Measurements from ENCODE around the gene SCEL.
A peak's percentile ranks its signal among the peaks of the same experiment; 100 is the strongest.

The SCEL gene

GRCh38 chr13:77521595-77522367 lies 13.7 kb upstream of the SCEL start:
- no peak for DNase-seq (ENCODE audit: low spot score)

GRCh38 chr13:77522444-77522843 lies 13.1 kb upstream of the SCEL start:
- DNase-seq (ENCODE audit: low spot score): no peak

- DNase-seq (ENCODE audit: low spot score): no peak
Observed at GRCh38 chr13:77523386-77523785, 12.1 kb upstream of the SCEL start.

- no peak for DNase-seq (ENCODE audit: low spot score)
Observed at GRCh38 chr13:77523834-77524728, 11.4 kb upstream of the SCEL start.

GRCh38 chr13:77528414-77528813 lies 7.1 kb upstream of the SCEL start:
- DNase-seq (ENCODE audit: low spot score): no peak

GRCh38 chr13:77528834-77529500 lies 6.5 kb upstream of the SCEL start:
- DNase-seq (ENCODE audit: low spot score): no peak

- DNase-seq (ENCODE audit: low spot score): no peak
Observed at GRCh38 chr13:77529501-77529840, 6.0 kb upstream of the SCEL start.

GRCh38 chr13:77530875-77531274 lies 4.6 kb upstream of the SCEL start:
- no peak for DNase-seq (ENCODE audit: low spot score)

- DNase-seq (ENCODE audit: low spot score): no peak
Observed at GRCh38 chr13:77532983-77533382, 2.5 kb upstream of the SCEL start.

GRCh38 chr13:77533875-77534788 lies 1.4 kb upstream of the SCEL start:
- DNase-seq (ENCODE audit: low spot score): no peak

GRCh38 chr13:77536358-77536757 lies 852 bp downstream of the SCEL start:
- DNase-seq (ENCODE audit: low spot score): no peak

GRCh38 chr13:77537289-77537919 lies 1.9 kb downstream of the SCEL start:
- no peak for DNase-seq (ENCODE audit: low spot score)

GRCh38 chr13:77543711-77544110 lies 8.2 kb downstream of the SCEL start:
- DNase-seq (ENCODE audit: low spot score): no peak

- DNase-seq (ENCODE audit: low spot score): peak; percentile 35
Observed at GRCh38 chr13:77544355-77544754, 8.8 kb downstream of the SCEL start.

GRCh38 chr13:77544758-77545338 lies 9.3 kb downstream of the SCEL start:
- no peak for DNase-seq (ENCODE audit: low spot score)

- no peak for DNase-seq (ENCODE audit: low spot score)
Observed at GRCh38 chr13:77545626-77546412, 10.3 kb downstream of the SCEL start.

GRCh38 chr13:77548095-77548494 lies 12.6 kb downstream of the SCEL start:
- no peak for DNase-seq (ENCODE audit: low spot score)

GRCh38 chr13:77548594-77548993 lies 13.1 kb downstream of the SCEL start:
- no peak for DNase-seq (ENCODE audit: low spot score)

GRCh38 chr13:77554069-77554468 lies 18.6 kb downstream of the SCEL start:
- no peak for DNase-seq (ENCODE audit: low spot score)

- no peak for DNase-seq (ENCODE audit: low spot score)
Observed at GRCh38 chr13:77555246-77555645, 19.7 kb downstream of the SCEL start.
